H1 (cell line): ENCODE measurements around the gene NCKAP1. TPM values are rescaled to one million over a fixed set of nuclear protein-coding genes. Genes with fewer than 3 reads are reported as not detected.

ENCODE experiments used
- RAD21 ChIP-seq, 2 experiments: IDR thresholded peaks in 1 of 2; conservative IDR thresholded peaks in 1 of 2; 2 replicates each; pipeline ENCODE4 v1.6.1; 2011; ENCODE audit warnings: low read depth in 2 of 2, low read length in 2 of 2, improper control_type of control experiment in 1 of 2, inconsistent platforms in 1 of 2, mild to moderate bottlenecking in 1 of 2, moderate library complexity in 1 of 2
- polyA plus RNA-seq, 7 experiments: library from polyadenylated mRNA; depleted of rRNA in 3 of 7; stranded (reverse) in 5 of 7; unstranded in 2 of 7; fragments of >200 nt in 5 of 7; fragments of 200-250 nt in 2 of 7; gene quantifications; 1 replicate in 5 of 7; 2 replicates in 1 of 7; 4 replicates in 1 of 7; pipeline versions ENCODE4 v1.2.1 to v1.2.3, GENCODE V29; 2011 to 2013; ENCODE audit warnings: missing spikeins in 2 of 7, mixed read lengths in 2 of 7
- total RNA-seq: library from RNA; stranded (reverse); fragmentation: NEBNext Ultra II Directional; extraction: Animal tissue kit (Norgen Biotek cat#: 25700); gene quantifications from 2 replicates; pipeline ENCODE4 v1.2.1, GENCODE V29; 2021
- TF ChIP-seq, protein P1 (sequence below): fragments of 300-600 bp; sonication (generic); IDR thresholded peaks from 2 replicates; pipeline ENCODE4 v1.7.1; 2012; ENCODE audit warnings: low read length, moderate library complexity, mild to moderate bottlenecking, inconsistent platforms; ENCODE audit not compliant: insufficient replicate concordance

The NCKAP1 gene
- total and polyA plus RNA-seq, 2 of the 8 experiments (the other 6 are each of a cell fraction or from before 2014, with no cell fraction given): 90.8 to 173 TPM

- TF ChIP-seq, protein P1, sequence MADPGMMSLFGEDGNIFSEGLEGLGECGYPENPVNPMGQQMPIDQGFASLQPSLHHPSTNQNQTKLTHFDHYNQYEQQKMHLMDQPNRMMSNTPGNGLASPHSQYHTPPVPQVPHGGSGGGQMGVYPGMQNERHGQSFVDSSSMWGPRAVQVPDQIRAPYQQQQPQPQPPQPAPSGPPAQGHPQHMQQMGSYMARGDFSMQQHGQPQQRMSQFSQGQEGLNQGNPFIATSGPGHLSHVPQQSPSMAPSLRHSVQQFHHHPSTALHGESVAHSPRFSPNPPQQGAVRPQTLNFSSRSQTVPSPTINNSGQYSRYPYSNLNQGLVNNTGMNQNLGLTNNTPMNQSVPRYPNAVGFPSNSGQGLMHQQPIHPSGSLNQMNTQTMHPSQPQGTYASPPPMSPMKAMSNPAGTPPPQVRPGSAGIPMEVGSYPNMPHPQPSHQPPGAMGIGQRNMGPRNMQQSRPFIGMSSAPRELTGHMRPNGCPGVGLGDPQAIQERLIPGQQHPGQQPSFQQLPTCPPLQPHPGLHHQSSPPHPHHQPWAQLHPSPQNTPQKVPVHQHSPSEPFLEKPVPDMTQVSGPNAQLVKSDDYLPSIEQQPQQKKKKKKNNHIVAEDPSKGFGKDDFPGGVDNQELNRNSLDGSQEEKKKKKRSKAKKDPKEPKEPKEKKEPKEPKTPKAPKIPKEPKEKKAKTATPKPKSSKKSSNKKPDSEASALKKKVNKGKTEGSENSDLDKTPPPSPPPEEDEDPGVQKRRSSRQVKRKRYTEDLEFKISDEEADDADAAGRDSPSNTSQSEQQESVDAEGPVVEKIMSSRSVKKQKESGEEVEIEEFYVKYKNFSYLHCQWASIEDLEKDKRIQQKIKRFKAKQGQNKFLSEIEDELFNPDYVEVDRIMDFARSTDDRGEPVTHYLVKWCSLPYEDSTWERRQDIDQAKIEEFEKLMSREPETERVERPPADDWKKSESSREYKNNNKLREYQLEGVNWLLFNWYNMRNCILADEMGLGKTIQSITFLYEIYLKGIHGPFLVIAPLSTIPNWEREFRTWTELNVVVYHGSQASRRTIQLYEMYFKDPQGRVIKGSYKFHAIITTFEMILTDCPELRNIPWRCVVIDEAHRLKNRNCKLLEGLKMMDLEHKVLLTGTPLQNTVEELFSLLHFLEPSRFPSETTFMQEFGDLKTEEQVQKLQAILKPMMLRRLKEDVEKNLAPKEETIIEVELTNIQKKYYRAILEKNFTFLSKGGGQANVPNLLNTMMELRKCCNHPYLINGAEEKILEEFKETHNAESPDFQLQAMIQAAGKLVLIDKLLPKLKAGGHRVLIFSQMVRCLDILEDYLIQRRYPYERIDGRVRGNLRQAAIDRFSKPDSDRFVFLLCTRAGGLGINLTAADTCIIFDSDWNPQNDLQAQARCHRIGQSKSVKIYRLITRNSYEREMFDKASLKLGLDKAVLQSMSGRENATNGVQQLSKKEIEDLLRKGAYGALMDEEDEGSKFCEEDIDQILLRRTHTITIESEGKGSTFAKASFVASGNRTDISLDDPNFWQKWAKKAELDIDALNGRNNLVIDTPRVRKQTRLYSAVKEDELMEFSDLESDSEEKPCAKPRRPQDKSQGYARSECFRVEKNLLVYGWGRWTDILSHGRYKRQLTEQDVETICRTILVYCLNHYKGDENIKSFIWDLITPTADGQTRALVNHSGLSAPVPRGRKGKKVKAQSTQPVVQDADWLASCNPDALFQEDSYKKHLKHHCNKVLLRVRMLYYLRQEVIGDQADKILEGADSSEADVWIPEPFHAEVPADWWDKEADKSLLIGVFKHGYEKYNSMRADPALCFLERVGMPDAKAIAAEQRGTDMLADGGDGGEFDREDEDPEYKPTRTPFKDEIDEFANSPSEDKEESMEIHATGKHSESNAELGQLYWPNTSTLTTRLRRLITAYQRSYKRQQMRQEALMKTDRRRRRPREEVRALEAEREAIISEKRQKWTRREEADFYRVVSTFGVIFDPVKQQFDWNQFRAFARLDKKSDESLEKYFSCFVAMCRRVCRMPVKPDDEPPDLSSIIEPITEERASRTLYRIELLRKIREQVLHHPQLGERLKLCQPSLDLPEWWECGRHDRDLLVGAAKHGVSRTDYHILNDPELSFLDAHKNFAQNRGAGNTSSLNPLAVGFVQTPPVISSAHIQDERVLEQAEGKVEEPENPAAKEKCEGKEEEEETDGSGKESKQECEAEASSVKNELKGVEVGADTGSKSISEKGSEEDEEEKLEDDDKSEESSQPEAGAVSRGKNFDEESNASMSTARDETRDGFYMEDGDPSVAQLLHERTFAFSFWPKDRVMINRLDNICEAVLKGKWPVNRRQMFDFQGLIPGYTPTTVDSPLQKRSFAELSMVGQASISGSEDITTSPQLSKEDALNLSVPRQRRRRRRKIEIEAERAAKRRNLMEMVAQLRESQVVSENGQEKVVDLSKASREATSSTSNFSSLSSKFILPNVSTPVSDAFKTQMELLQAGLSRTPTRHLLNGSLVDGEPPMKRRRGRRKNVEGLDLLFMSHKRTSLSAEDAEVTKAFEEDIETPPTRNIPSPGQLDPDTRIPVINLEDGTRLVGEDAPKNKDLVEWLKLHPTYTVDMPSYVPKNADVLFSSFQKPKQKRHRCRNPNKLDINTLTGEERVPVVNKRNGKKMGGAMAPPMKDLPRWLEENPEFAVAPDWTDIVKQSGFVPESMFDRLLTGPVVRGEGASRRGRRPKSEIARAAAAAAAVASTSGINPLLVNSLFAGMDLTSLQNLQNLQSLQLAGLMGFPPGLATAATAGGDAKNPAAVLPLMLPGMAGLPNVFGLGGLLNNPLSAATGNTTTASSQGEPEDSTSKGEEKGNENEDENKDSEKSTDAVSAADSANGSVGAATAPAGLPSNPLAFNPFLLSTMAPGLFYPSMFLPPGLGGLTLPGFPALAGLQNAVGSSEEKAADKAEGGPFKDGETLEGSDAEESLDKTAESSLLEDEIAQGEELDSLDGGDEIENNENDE: no peak
- TF ChIP-seq RAD21 (IDR thresholded peaks at IDR 0.05 in 1 of 2, conservative IDR thresholded peaks at IDR 0.05 in 1 of 2; ENCODE audit: low read depth in 2 of 2, low read length in 2 of 2): no peak
These were observed 119.2 kb downstream of the NCKAP1 start (continued) for GRCh38 chr2:182918961-182919652.
